ENCODE data around the gene BAK1.
"Not testable (repeated sequence)": the region's sequence is repeated elsewhere in the genome, so short reads cannot be mapped to it uniquely, and the experiment has no call there.

Gene BAK1

GRCh38 chr6:33586108-33586640 lies 6.1 kb upstream of the BAK1 start:
- DNase-seq (ENCODE audit: low read depth) = no peak

GRCh38 chr6:33585403-33586107 lies 5.5 kb upstream of the BAK1 start:
- DNase-seq (ENCODE audit: low read depth) = no peak

- no peak for DNase-seq (ENCODE audit: low read depth)
Measured at GRCh38 chr6:33584700-33585402, 4.8 kb upstream of the BAK1 start.

- no peak for DNase-seq (ENCODE audit: low read depth)
Measured at GRCh38 chr6:33583591-33584155, 3.6 kb upstream of the BAK1 start.

GRCh38 chr6:33581186-33581585 lies 1.1 kb upstream of the BAK1 start:
- no peak for DNase-seq (ENCODE audit: low read depth)

GRCh38 chr6:33578588-33579011 lies 1.5 kb downstream of the BAK1 start:
- no peak for DNase-seq (ENCODE audit: low read depth)

- DNase-seq (ENCODE audit: low read depth) = no peak
Measured at GRCh38 chr6:33578164-33578563, 1.9 kb downstream of the BAK1 start.

- no peak for DNase-seq (ENCODE audit: low read depth)
Measured at GRCh38 chr6:33577718-33578117, 2.4 kb downstream of the BAK1 start.

GRCh38 chr6:33577106-33577535 lies 3.0 kb downstream of the BAK1 start:
- no peak for DNase-seq (ENCODE audit: low read depth)

GRCh38 chr6:33576668-33577067 lies 3.4 kb downstream of the BAK1 start:
- no peak for DNase-seq (ENCODE audit: low read depth)

GRCh38 chr6:33575211-33575610 lies 4.9 kb downstream of the BAK1 start:
- no peak for DNase-seq (ENCODE audit: low read depth)

- DNase-seq (ENCODE audit: low read depth) = no peak
Measured at GRCh38 chr6:33571637-33572316, 8.3 kb downstream of the BAK1 start.

- peak; percentile 49 for DNase-seq (ENCODE audit: low read depth)
Measured at GRCh38 chr6:33570806-33571636, 9.1 kb downstream of the BAK1 start.

- DNase-seq (ENCODE audit: low read depth) = no peak
Measured at GRCh38 chr6:33568826-33569570, 11.1 kb downstream of the BAK1 start.

GRCh38 chr6:33567836-33568235 lies 12.2 kb downstream of the BAK1 start:
- no peak for DNase-seq (ENCODE audit: low read depth)

- DNase-seq (ENCODE audit: low read depth) = no peak
Measured at GRCh38 chr6:33566182-33567084, 13.6 kb downstream of the BAK1 start.

GRCh38 chr6:33558801-33559200 lies 21.3 kb downstream of the BAK1 start:
- no peak for DNase-seq (ENCODE audit: low read depth)

GRCh38 chr6:33557376-33557775 lies 22.7 kb downstream of the BAK1 start:
- no peak for DNase-seq (ENCODE audit: low read depth)

- not testable (repeated sequence) for DNase-seq (ENCODE audit: low read depth)
Measured at GRCh38 chr6:33552883-33553282, 27.2 kb downstream of the BAK1 start.

- DNase-seq (ENCODE audit: low read depth) = no peak
Measured at GRCh38 chr6:33552252-33552651, 27.8 kb downstream of the BAK1 start.

Data from stromal cell of bone marrow (primary cell).